Dermis microvascular lymphatic vessel endothelial cell (primary cell): ENCODE data around the gene AKAP12. TPM values are rescaled to one million over a fixed set of nuclear protein-coding genes. Genes with fewer than 3 reads are reported as not detected.
"Not testable (repeated sequence)": the region's sequence is repeated elsewhere in the genome, so short reads cannot be mapped to it uniquely, and the experiment has no call there.

Experiments
- DNase-seq, 2 donors: peaks; one replicate each; pipeline versions ENCODE4 v3.0.0 to v3.0.0-alpha.2; 2010; ENCODE audit warnings: low read depth in 2 of 2
- total RNA-seq: library from RNA; depleted of rRNA; stranded (reverse); fragments of >200 nt; gene quantifications from 2 replicates; pipeline ENCODE4 v1.2.1, GENCODE V29; 2014

Gene AKAP12
- total RNA-seq, 1 donor from 2014 or later: 314 TPM

DNA sequence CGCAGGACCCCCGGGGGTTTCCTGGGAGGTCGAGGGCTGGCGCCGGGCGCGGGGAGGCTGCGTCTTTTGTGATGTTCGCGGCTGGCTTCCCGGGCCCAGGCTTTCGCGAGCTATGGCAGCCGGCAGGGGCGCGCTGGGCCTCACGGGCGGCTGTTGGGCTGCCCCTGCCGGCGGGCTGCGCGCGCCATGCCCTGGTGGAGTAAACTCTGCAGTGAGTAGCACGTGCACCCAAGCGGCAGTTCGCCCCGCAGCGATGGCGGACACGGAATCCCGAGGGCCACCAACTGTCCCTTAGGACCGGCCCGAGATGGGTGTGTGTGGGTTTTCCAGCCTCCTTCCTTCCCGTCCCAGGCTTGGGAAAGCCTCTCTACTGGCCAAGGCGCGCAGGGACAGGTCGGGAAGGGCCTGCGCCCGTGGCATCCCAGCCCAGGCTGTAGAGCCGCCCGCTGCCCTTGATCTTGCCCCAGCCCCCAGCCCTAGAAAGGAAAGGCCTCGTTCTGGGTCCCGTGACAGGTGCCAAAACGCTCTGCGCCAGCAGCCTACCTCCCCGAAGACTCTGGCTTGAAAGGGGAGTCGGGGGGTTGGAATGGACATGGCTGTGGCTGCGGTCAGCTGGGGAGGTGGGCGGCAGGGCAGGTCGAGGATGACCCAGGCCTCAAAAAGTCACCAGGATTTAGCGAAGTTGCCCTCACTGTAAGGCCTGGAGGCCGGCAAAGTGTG, 101.9 kb downstream of the AKAP12 start:
- no peak for DNase-seq

DNA sequence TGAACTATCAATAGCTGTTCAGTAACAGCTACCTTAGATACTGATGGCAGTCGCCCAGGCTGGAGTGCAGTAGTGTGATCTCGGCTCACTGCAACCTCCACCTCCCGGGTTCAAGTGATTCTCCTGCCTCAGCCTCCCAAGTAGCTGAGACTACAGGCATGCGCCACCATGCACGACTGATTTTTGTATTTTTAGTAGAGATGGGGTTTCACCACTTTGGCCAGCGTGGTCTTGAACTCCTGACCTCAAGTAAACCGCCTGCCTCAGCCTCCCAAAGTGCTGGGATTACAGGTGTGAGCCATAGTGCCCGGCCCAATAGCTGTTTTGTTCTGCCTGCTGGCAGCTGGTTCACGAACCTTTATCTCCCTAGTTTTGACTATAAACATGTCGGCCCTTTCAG, 103.0 kb downstream of the AKAP12 start:
- not testable (repeated sequence) for DNase-seq

DNA sequence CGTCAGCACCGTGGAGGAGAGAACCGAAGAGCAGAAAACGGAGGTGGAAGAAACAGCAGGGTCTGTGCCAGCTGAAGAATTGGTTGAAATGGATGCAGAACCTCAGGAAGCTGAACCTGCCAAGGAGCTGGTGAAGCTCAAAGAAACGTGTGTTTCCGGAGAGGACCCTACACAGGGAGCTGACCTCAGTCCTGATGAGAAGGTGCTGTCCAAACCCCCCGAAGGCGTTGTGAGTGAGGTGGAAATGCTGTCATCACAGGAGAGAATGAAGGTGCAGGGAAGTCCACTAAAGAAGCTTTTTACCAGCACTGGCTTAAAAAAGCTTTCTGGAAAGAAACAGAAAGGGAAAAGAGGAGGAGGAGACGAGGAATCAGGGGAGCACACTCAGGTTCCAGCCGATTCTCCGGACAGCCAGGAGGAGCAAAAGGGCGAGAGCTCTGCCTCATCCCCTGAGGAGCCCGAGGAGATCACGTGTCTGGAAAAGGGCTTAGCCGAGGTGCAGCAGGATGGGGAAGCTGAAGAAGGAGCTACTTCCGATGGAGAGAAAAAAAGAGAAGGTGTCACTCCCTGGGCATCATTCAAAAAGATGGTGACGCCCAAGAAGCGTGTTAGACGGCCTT, 110.0 kb downstream of the AKAP12 start:
- DNase-seq: no peak

DNA sequence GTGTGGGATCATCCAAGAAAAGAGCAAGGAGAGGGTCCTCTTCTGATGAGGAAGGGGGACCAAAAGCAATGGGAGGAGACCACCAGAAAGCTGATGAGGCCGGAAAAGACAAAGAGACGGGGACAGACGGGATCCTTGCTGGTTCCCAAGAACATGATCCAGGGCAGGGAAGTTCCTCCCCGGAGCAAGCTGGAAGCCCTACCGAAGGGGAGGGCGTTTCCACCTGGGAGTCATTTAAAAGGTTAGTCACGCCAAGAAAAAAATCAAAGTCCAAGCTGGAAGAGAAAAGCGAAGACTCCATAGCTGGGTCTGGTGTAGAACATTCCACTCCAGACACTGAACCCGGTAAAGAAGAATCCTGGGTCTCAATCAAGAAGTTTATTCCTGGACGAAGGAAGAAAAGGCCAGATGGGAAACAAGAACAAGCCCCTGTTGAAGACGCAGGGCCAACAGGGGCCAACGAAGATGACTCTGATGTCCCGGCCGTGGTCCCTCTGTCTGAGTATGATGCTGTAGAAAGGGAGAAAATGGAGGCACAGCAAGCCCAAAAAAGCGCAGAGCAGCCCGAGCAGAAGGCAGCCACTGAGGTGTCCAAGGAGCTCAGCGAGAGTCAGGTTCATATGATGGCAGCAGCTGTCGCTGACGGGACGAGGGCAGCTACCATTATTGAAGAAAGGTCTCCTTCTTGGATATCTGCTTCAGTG, 110.8 kb downstream of the AKAP12 start:
- no peak for DNase-seq

DNA sequence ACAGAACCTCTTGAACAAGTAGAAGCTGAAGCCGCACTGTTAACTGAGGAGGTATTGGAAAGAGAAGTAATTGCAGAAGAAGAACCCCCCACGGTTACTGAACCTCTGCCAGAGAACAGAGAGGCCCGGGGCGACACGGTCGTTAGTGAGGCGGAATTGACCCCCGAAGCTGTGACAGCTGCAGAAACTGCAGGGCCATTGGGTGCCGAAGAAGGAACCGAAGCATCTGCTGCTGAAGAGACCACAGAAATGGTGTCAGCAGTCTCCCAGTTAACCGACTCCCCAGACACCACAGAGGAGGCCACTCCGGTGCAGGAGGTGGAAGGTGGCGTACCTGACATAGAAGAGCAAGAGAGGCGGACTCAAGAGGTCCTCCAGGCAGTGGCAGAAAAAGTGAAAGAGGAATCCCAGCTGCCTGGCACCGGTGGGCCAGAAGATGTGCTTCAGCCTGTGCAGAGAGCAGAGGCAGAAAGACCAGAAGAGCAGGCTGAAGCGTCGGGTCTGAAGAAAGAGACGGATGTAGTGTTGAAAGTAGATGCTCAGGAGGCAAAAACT, 111.5 kb downstream of the AKAP12 start:
- DNase-seq: no peak

DNA sequence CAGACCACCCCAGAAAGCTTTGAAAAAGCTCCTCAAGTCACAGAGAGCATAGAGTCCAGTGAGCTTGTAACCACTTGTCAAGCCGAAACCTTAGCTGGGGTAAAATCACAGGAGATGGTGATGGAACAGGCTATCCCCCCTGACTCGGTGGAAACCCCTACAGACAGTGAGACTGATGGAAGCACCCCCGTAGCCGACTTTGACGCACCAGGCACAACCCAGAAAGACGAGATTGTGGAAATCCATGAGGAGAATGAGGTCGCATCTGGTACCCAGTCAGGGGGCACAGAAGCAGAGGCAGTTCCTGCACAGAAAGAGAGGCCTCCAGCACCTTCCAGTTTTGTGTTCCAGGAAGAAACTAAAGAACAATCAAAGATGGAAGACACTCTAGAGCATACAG, 112.0 kb downstream of the AKAP12 start:
- DNase-seq: no peak

DNA sequence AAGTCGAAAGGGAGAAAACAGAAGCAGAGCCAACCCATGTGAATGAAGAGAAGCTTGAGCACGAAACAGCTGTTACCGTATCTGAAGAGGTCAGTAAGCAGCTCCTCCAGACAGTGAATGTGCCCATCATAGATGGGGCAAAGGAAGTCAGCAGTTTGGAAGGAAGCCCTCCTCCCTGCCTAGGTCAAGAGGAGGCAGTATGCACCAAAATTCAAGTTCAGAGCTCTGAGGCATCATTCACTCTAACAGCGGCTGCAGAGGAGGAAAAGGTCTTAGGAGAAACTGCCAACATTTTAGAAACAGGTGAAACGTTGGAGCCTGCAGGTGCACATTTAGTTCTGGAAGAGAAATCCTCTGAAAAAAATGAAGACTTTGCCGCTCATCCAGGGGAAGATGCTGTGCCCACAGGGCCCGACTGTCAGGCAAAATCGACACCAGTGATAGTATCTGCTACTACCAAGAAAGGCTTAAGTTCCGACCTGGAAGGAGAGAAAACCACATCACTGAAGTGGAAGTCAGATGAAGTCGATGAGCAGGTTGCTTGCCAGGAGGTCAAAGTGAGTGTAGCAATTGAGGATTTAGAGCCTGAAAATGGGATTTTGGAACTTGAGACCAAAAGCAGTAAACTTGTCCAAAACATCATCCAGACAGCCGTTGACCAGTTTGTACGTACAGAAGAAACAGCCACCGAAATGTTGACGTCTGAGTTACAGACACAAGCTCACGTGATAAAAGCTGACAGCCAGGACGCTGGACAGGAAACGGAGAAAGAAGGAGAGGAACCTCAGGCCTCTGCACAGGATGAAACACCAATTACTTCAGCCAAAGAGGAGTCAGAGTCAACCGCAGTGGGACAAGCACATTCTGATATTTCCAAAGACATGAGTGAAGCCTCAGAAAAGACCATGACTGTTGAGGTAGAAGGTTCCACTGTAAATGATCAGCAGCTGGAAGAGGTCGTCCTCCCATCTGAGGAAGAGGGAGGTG, 112.9 kb downstream of the AKAP12 start:
- peak in 1 of 2 donors; percentile 37 for DNase-seq

DNA sequence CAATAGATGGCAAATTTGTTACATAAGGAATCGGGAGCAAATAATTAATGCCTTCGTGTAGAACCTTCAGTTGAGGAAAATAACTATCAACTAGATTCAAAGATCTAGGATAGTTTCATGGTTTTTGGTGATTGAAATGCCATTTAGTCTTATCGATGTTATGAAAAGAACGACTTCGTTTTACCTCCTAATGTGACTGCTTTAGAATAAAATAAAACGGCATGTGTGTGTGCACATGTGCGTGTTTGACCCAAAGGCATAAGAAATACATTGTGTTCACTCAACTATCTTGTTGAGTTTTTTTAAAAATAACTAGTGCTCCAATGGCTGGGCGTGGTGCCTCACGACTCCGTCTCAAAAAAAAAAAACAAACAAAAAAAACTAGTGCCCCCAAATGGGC, 114.0 kb downstream of the AKAP12 start:
- no peak for DNase-seq

DNA sequence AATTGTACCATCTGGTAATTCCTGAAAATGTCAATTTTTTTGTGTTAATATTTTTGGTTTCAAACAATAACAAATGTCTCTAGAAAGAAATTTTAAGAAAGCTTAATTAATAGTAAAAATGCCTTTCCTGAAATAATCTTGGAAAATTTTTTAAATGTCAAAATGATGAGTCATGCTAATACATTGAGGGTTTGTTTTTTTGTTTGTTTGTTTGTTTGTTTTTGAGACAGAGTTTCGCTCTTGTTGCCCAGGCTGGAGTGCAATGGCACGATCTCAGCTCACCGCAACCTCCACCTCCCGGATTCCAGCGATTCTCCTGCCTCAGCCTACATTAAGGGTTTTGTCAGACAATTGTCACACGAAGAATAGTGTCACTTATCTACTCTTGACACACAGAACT, 117.2 kb downstream of the AKAP12 start:
- not testable (repeated sequence) for DNase-seq

DNA sequence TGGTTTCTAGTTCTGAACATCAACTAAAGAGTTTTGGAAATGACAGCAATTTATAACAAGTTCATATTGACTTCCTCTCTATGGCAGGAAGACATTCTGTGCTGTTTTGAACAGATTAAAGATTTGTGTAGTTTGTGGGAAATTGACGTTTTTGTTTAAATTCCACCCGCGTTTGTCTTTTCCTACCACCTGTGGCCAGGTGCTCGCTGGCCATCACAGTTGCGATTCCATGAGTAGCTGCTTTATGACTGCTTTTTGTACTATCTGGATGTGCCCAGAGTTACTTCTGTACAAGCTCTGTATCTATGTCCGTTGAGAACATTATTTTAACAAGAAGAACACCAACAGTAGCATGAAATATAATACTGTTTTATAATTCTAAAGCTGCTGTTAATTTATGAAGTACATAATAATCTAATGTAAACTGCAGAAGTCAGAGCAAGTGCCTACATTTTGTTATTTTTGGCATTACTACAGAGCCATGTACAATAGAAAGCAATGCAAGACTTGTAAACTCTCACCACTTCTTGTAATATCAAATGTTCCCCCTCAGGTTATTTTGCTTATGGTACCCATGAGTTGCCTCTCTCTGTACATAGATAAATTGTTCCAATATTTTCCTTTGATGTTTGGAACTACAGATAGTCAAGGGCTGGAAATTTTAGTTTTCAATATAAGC, 118.1 kb downstream of the AKAP12 start:
- peak in 1 of 2 donors; percentile 28 for DNase-seq

DNA sequence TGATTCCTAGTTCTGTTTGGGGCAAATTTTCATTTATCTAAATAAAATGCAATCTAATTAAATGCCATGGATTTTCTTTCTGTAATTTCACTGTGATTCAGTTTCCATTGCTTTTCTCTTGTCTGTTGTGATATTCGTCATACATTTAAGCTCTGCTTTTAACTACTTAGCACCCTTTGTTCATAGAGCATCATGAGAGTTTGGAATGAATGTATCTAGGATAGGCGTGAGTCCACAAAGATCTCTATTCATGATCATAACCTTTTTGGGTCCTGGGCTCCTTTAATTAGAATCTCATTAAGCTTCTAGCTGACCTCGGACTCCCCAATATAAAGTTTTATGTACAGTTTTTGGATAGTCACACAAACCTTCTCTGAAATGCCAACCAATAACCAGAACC, 118.7 kb downstream of the AKAP12 start:
- no peak for DNase-seq

DNA sequence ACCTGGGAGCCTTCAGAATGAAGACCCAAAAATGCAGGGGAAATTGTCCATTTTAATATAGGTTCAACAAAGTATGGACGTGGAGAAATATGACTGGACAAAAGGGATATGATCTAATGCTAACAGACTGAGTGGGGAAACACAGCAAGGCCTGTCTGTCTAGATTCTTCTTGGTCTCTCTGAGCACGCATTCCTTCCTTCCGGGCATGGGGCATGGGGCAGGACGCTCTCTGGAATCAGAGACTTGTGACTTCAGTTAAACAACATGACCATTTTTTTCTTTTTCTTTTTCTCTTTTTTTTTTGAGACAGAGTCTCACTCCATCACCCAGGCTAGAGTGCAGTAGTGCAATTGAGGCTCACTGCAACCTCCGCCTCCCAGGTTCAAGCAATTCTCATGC, 119.7 kb downstream of the AKAP12 start:
- peak in 1 of 2 donors; percentile 48 for DNase-seq

DNA sequence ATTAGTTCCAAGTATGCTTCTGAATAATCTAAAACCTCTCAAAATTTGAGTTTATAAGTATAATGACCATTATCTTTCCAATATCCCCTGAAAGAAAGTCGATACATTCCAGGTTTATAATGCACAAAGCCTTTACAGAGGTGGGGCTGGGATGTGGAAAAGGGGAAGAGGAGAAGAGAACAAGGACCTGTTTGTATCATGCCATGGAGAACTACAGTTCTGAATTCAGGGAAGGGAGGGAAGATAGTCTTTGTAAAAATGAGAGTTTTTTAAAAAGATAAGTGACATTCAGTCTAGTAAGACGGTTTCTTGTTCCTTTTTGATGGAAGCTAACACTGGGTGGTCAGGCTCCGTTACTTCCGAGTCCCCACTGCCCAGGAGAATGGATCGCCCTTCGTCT, 125.5 kb downstream of the AKAP12 start:
- DNase-seq: no peak

DNA sequence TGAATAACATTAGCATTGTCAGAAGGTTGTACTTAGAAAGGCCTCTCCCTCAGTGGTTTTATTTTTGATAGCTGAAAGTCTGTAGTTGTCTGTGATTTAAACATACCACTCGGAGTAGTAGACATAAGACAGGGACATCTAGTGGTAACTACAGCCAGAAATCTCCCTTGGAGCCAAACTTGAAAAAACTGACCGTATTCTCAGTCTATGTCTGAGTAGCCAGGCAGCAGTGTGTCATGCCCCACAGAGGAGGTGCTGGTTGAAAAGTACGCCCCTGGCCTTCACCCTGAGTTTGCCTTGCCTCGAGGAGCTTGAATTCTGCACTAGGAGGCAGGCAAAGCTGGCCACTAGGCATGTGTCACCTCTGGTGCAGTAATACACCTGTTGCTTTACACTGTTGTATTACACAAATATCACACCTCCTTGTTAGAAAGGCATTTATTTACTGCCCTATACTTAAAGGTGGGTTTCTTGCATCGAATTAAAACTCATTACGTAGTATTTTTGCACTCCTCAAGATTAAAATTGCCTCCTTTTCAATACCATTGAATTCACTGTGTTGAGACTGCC, 130.8 kb downstream of the AKAP12 start:
- peak in 1 of 2 donors; percentile 49 for DNase-seq

DNA sequence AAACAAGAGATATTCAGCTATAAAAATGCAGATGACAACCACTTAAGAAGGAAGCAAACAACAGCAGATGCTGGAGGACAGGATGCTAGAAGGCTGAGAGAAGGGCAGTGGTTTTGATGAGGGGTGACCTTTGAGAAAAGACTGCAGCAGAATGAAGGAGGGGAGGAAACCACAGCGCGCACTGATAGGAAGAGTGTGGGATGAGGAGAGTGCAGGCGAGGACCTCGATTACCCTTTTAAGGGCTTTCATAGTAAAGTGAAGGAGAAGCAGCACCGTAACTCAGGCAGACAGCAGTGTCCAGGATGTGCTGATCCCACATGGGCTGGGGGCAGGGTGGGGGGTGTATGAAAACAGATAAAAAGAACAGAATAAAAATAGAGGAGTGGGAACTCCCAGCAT, 132.4 kb downstream of the AKAP12 start:
- no peak for DNase-seq

DNA sequence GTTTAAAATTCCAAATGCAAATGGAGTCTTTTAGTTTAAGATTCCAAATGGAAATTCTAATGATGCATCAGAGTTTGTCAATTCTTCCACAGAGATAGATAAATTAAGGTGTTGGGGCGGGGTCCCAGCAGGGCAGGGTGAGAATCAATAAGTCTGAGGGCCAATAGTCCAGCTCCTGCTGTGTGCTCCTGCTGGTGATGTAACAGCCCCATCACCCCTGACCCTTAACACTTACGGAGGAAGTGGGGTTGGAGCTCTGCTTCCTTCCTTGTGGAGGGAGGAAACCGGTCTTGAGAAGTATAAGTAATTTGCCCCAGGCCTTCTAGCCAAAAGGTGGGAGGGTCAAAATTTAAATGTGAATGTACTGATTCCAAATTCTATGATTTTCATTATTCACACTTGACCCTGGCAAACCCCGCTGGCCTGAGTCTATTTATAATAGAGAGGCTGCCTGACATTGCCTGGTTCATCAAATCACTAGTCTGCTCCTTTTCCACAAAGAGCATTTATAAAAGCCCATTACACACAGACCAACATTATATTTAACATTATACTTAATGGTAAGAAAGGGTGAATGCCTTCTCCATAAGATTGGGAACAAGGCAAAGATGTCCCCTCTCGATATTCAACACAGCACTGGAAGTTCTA, 134.4 kb downstream of the AKAP12 start:
- peak in 1 of 2 donors; percentile 71 for DNase-seq

DNA sequence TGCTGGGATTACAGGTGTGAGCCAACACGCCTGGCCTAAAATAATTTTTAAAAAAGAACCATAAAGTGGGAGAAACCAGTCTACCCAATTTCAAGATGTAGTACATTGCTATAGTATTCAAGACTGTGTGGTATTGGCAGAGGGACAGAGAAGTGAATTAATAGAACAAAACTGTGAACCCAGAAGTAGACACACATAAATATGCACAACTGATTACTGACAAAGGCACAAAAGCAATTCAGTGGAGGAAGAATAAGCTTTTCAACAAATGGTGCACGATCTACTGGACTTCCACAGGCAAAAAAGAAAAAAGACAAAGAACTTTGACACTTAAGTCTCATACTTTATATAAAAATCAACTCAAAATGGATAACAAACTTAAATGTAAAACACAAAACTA, 136.1 kb downstream of the AKAP12 start:
- no peak for DNase-seq

DNA sequence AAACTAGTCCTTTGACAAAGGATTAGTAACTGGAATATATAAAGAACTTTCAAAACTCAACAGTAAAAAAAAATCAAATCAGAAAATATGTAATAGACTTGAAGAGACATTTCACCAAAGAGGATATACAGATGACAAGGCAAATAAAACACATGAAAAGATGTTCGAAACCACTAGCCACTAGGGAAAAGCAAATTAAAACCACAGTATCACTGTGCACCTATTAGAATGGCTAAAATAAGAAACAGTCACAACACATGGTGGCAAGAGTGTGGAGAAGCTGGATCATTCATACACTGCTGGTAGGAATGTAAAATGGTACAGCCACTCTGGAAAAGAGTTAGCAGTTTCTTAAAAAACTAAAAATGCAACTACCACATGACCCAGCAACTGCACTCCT, 136.7 kb downstream of the AKAP12 start:
- no peak for DNase-seq

DNA sequence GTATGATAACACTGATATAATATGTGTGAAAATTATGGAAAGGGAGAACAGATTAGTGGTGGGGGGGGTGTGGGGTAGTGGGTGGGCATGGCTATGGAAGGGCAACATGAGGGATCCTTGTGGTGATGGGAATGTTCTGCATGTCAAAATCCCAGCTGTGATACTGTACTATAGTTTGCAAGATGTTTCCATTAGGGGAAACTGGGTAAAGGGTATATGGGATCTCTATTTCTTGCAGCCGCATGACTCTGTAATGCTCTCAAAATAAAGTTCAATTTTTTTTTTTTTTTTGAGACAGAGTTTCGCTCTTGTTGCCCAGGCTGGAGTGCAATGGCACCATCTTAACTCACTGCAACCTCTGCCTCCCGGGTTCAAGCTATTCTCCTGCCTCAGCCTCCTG, 137.3 kb downstream of the AKAP12 start:
- no peak for DNase-seq
